GM23338 (cell line): ENCODE measurements around the gene PARVG. TPM values are rescaled to one million over a fixed set of nuclear protein-coding genes. Genes with fewer than 3 reads are reported as not detected.
A peak's percentile ranks its signal among the peaks of the same experiment; 100 is the strongest.

Experiments
- ATAC-seq: fragments of 200-7000 bp; cut with Tn5 transposase; 3 replicates; pipeline ENCODE4 v1.9.1; 2020
- DNase-seq: peaks from one replicate; pipeline ENCODE4 v3.0.0-alpha.2; 2015; ENCODE audit warnings: low spot score
- H2AFZ ChIP-seq: fragments of 200-600 bp; sonication (generic); 2 replicates; pipeline ENCODE4 v1.8.0; 2016; ENCODE audit warnings: antibody characterized with exemption, mild to moderate bottlenecking, moderate library complexity
- H3F3A ChIP-seq: fragments of 200-600 bp; sonication (generic); replicated peaks from 2 replicates; pipeline ENCODE4 v1.8.0; 2017; ENCODE audit warnings: antibody characterized with exemption, mixed run types, low read depth
- H3K27ac ChIP-seq: fragments of 200-600 bp; sonication (generic); 2 replicates; pipeline ENCODE4 v1.6.1; 2016; ENCODE audit warnings: low read depth
- H3K27me3 ChIP-seq: fragments of 200-600 bp; sonication (generic); 2 replicates; pipeline ENCODE4 v1.8.0; 2016; ENCODE audit warnings: mild to moderate bottlenecking, mixed run types, moderate library complexity; ENCODE audit not compliant: insufficient read depth
- H3K36me3 ChIP-seq: fragments of 200-600 bp; sonication (generic); 2 replicates; pipeline ENCODE4 v1.8.0; 2016; ENCODE audit warnings: mild to moderate bottlenecking; ENCODE audit not compliant: insufficient read depth
- H3K4me1 ChIP-seq: fragments of 200-600 bp; sonication (generic); 2 replicates; pipeline ENCODE4 v1.8.0; 2016; ENCODE audit warnings: mild to moderate bottlenecking, moderate library complexity; ENCODE audit not compliant: insufficient read depth
- H3K4me2 ChIP-seq: fragments of 200-600 bp; sonication (generic); 2 replicates; pipeline ENCODE4 v1.7.1; 2017; ENCODE audit warnings: mixed run types
- H3K4me3 ChIP-seq: fragments of 200-600 bp; sonication (generic); 2 replicates; pipeline ENCODE4 v1.6.1; 2016; ENCODE audit warnings: mixed run types
- H3K79me2 ChIP-seq: fragments of 200-600 bp; sonication (generic); replicated peaks from 2 replicates; pipeline ENCODE4 v1.8.0; 2017; ENCODE audit warnings: mild to moderate bottlenecking; ENCODE audit not compliant: insufficient read depth
- H3K9me2 ChIP-seq: fragments of 200-600 bp; sonication (generic); 2 replicates; pipeline ENCODE4 v1.8.0; 2017; ENCODE audit not compliant: insufficient read depth
- H4K20me1 ChIP-seq: fragments of 200-600 bp; sonication (generic); replicated peaks from 2 replicates; pipeline ENCODE4 v1.8.0; 2017; ENCODE audit warnings: mild to moderate bottlenecking; ENCODE audit not compliant: insufficient read depth
- H3K27ac Mint-ChIP-seq: 2 replicates; pipeline ENCODE4 v1.8.0; 2020; ENCODE audit warnings: inconsistent platforms, mild to moderate bottlenecking, moderate library complexity, mixed read lengths
- H3K27me3 Mint-ChIP-seq: 3 replicates; pipeline ENCODE4 v1.8.0; 2022; ENCODE audit warnings: low read depth, mild to moderate bottlenecking, moderate library complexity, mixed read lengths, inconsistent platforms; ENCODE audit not compliant: insufficient read depth, poor library complexity
- H3K36me3 Mint-ChIP-seq: 3 replicates; pipeline ENCODE4 v1.8.0; 2021; ENCODE audit warnings: low read depth, mild to moderate bottlenecking, inconsistent platforms, moderate library complexity, mixed read lengths
- H3K4me1 Mint-ChIP-seq: 3 replicates; pipeline ENCODE4 v1.8.0; 2020; ENCODE audit warnings: mild to moderate bottlenecking, inconsistent platforms, mixed read lengths
- H3K4me3 Mint-ChIP-seq: 3 replicates; pipeline ENCODE4 v1.8.0; 2021; ENCODE audit warnings: moderate library complexity, mild to moderate bottlenecking, inconsistent platforms, mixed read lengths
- H3K9me3 Mint-ChIP-seq: 3 replicates; pipeline ENCODE4 v1.8.0; 2020; ENCODE audit warnings: moderate library complexity, mild to moderate bottlenecking, inconsistent platforms, mixed read lengths
- CREB1 ChIP-seq: fragments of 250-450 bp; sonication (Bioruptor Pico); IDR thresholded peaks from 2 replicates; pipeline ENCODE4 v1.5.0; 2020; ENCODE audit warnings: low read depth, mild to moderate bottlenecking, moderate library complexity
- CTCF ChIP-seq, 2 experiments: fragments of 200-600 bp in 1 of 2; sonication (generic) in 1 of 2; conservative IDR thresholded peaks; 2 replicates each; pipeline versions ENCODE4 v1.5.1 to v1.6.1; 2016 to 2017; ENCODE audit warnings: antibody characterized with exemption in 2 of 2, low read depth in 2 of 2, mild to moderate bottlenecking in 2 of 2, moderate library complexity in 1 of 2
- ETS1 ChIP-seq: IDR thresholded peaks from 2 replicates; pipeline ENCODE4 v1.6.1; 2016; ENCODE audit warnings: antibody characterized with exemption
- EZH2 ChIP-seq: fragments of 200-600 bp; sonication (generic); IDR thresholded peaks from one replicate; pipeline ENCODE4 v1.8.0; 2017; ENCODE audit warnings: antibody characterized with exemption, mild to moderate bottlenecking, low read depth; ENCODE audit not compliant: unreplicated experiment
- NANOG ChIP-seq: IDR thresholded peaks from 2 replicates; pipeline ENCODE4 v1.6.1; 2016; ENCODE audit warnings: antibody characterized with exemption, borderline replicate concordance
- REST ChIP-seq: IDR thresholded peaks from one replicate; pipeline ENCODE4 v1.6.1; 2018; ENCODE audit warnings: antibody characterized with exemption; ENCODE audit not compliant: unreplicated experiment
- ZNF114 ChIP-seq: fragments of 250-450 bp; sonication (Bioruptor Pico); IDR thresholded peaks from 2 replicates; pipeline ENCODE4 v1.5.0; 2020; ENCODE audit warnings: mild to moderate bottlenecking, moderate library complexity
- polyA plus RNA-seq: library from polyadenylated mRNA; unstranded; fragments of >200 nt; fragmentation: Nextera tagmentation; extraction: Ambion mirVana; gene quantifications from 2 replicates; pipeline ENCODE4 v1.2.1, GENCODE V29; 2016
- total RNA-seq: library from RNA; depleted of rRNA; stranded (reverse); fragments of >200 nt; shearing (Covaris generic); gene quantifications from 2 replicates; pipeline ENCODE4 v1.2.3, GENCODE V29; 2014

PARVG gene
- total and polyA plus RNA-seq, 2 experiments from 2014 or later, result 0.14 to 0.31 TPM

- H3K4me2 ChIP-seq, result peak overlapping the region; percentile 70
- H3K27ac ChIP-seq, result peak overlapping the region; percentile 89
- H3K4me3 ChIP-seq, result no peak overlapping the region
- peaks cover 35% of the 10 kb centered on the region for H3K4me1 ChIP-seq
- peaks cover 61% of the 10 kb centered on the region for H3K4me1 Mint-ChIP-seq
- ATAC-seq (peak; percentile 1), DNase-seq (no peak)
- no peaks in the 10 kb centered on the region for H3K9me3 Mint-ChIP-seq
- H3K27me3 ChIP-seq, result no peaks in the 10 kb centered on the region
- no peaks in the 10 kb centered on the region for H3K79me2 ChIP-seq
- H3K9me2 ChIP-seq, result no peaks in the 10 kb centered on the region
- H3K4me3 Mint-ChIP-seq, result peak overlapping the region; percentile 59; the same call in 2 of the 3 replicates
- H3F3A ChIP-seq, result peaks cover 29% of the 10 kb centered on the region
- TF ChIP-seq ETS1, result no peak
- no peak for TF ChIP-seq ZNF114
- peaks cover 5% of the 10 kb centered on the region; the same call in 2 of the 3 replicates for H3K36me3 Mint-ChIP-seq
- H3K36me3 ChIP-seq, result no peaks in the 10 kb centered on the region
- H4K20me1 ChIP-seq, result no peaks in the 10 kb centered on the region
- H3K27ac Mint-ChIP-seq, result peak overlapping the region; percentile 94
- peaks cover 20% of the 10 kb centered on the region for H3K27me3 Mint-ChIP-seq
- H2AFZ ChIP-seq, result no peak overlapping the region
Observed at GRCh38 chr22:44147008-44147645, 33.6 kb upstream of the PARVG start.

- ATAC-seq, result peak; percentile 74
- no peaks in the 10 kb centered on the region for H3K9me2 ChIP-seq
- H3K79me2 ChIP-seq, result no peaks in the 10 kb centered on the region
- H3K27ac ChIP-seq, result peak overlapping the region; percentile 99
- peak overlapping the region; percentile 26; the same call in 1 of the 2 replicates for H3K4me3 ChIP-seq
- peak overlapping the region; percentile 56 for H3K4me2 ChIP-seq
- no peak overlapping the region for H2AFZ ChIP-seq
- Mint-ChIP-seq H3K9me3 (no peaks in the 10 kb centered on the region), H3K27me3 (peaks cover 19% of the 10 kb centered on the region), H3K36me3 (peaks cover 11% of the 10 kb centered on the region; the same call in 2 of the 3 replicates), H3K4me3 (peak overlapping the region; percentile 59), H3K27ac (peak overlapping the region; percentile 98), H3K4me1 (peaks cover 61% of the 10 kb centered on the region)
- DNase-seq, result peak; percentile 97
- no peaks in the 10 kb centered on the region for H3K27me3 ChIP-seq
- no peaks in the 10 kb centered on the region for H3K36me3 ChIP-seq
- no peaks in the 10 kb centered on the region for H4K20me1 ChIP-seq
- peaks cover 29% of the 10 kb centered on the region for H3F3A ChIP-seq
- peaks cover 35% of the 10 kb centered on the region for H3K4me1 ChIP-seq
- TF ChIP-seq CTCF (conservative IDR thresholded peaks at IDR 0.05; ENCODE audit: low read depth in 2 of 2) (peak in 1 of 2 experiments; percentile 18; a peak in 1 of 4 replicates), EZH2 (no peak), REST (no peak), CREB1 (CRISPR knock-in tag) (peak; percentile 47; the same call in 1 of the 2 replicates), NANOG (peak; percentile 85)
Observed at GRCh38 chr22:44147821-44148574, 32.7 kb upstream of the PARVG start.
